ENCODE data around the gene RBFOX1. TPM values are rescaled to one million over a fixed set of nuclear protein-coding genes. Genes with fewer than 3 reads are reported as not detected.

Gene RBFOX1
- total RNA-seq, 1 donor from 2014 or later: 0.84 TPM

DNA sequence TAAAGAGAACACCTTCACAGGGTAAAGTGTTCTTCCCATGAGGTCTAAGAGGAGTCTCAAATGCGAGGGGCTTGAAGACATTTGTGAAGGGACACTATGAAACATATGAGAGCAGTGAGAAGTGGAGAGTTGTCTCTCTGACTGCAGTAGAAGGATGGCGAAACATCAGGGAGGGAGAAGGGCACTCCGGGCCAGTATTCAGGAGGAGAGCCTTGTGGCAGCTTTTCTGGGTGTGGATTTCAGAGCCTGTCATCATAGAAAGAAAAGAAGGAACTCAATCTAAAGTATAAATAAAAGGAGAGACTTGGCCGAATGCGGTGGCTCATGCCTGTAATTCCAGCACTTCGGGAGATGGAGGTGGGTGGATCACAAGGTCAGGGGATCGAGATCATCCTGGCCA lies 117.2 kb downstream of the RBFOX1 start:
- Histone ChIP-seq H2AFZ (ENCODE audit: low read depth, low read length) (no peak overlapping the region), H3K36me3 (ENCODE audit: insufficient read depth, low read length) (no peaks in the 10 kb centered on the region), H3K4me3 (ENCODE audit: insufficient read depth, low read depth, low read length) (no peak overlapping the region), H4K20me1 (ENCODE audit: insufficient read depth, low read length) (no peaks in the 10 kb centered on the region), H3K4me2 (ENCODE audit: low read length) (no peak overlapping the region), H3K27me3 (ENCODE audit: insufficient read depth, low read length) (no peaks in the 10 kb centered on the region), H3K4me1 (ENCODE audit: insufficient read depth, low read length) (no peaks in the 10 kb centered on the region), H3K9ac (ENCODE audit: low read length) (no peak overlapping the region), H3K27ac (ENCODE audit: low read depth, low read length) (no peak overlapping the region), H3K79me2 (ENCODE audit: insufficient read depth, low read length) (no peaks in the 10 kb centered on the region), H3K9me3 (ENCODE audit: insufficient read depth, low read depth, low read length) (peaks cover 5% of the 10 kb centered on the region)
- DNase-seq (ENCODE audit: low read depth): no peak
- H3K9me3 Mint-ChIP-seq (ENCODE audit: unreplicated experiment): peaks cover 4% of the 10 kb centered on the region
- no peak overlapping the region for H3K27ac Mint-ChIP-seq (ENCODE audit: unreplicated experiment)
- H3K4me1 Mint-ChIP-seq (ENCODE audit: low read depth, unreplicated experiment): no peaks in the 10 kb centered on the region
- FAIRE-seq: no peak
- H3K27me3 Mint-ChIP-seq (ENCODE audit: low read depth, unreplicated experiment): peaks cover 8% of the 10 kb centered on the region
- H3K4me3 Mint-ChIP-seq (ENCODE audit: unreplicated experiment): no peak overlapping the region
- no peaks in the 10 kb centered on the region for H3K36me3 Mint-ChIP-seq (ENCODE audit: low read depth, unreplicated experiment)
- no peak for TF ChIP-seq EZH2 (IDR thresholded peaks at IDR 0.05; ENCODE audit: insufficient read depth, low read length)
- TF ChIP-seq, protein P1, sequence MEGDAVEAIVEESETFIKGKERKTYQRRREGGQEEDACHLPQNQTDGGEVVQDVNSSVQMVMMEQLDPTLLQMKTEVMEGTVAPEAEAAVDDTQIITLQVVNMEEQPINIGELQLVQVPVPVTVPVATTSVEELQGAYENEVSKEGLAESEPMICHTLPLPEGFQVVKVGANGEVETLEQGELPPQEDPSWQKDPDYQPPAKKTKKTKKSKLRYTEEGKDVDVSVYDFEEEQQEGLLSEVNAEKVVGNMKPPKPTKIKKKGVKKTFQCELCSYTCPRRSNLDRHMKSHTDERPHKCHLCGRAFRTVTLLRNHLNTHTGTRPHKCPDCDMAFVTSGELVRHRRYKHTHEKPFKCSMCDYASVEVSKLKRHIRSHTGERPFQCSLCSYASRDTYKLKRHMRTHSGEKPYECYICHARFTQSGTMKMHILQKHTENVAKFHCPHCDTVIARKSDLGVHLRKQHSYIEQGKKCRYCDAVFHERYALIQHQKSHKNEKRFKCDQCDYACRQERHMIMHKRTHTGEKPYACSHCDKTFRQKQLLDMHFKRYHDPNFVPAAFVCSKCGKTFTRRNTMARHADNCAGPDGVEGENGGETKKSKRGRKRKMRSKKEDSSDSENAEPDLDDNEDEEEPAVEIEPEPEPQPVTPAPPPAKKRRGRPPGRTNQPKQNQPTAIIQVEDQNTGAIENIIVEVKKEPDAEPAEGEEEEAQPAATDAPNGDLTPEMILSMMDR (IDR thresholded peaks at IDR 0.05; ENCODE audit: insufficient read depth, low read depth, low read length): no peak

DNA sequence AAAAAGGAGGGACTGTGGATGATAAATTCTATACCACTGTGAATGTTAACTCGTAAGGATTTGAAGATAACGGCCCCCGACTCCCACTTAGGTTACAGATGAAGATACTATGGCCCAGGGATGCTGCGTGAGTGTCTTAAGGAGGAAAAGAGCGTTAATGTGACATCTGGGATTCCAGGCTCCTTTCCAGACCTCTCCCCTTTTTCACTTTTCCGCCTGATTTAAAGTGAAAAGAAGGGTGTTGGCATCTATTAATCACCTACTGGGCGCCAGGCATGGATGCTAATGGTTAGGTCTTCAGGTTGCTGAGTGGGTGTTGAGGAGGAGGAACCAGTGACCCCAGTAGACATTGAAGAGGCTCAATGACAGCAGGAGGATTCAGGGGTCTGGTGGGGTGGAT lies 117.8 kb downstream of the RBFOX1 start:
- H3K4me1 Mint-ChIP-seq (ENCODE audit: low read depth, unreplicated experiment): no peaks in the 10 kb centered on the region
- DNase-seq (ENCODE audit: low read depth) (no peak), FAIRE-seq (no peak)
- H4K20me1 ChIP-seq (ENCODE audit: insufficient read depth, low read length): no peaks in the 10 kb centered on the region
- no peak overlapping the region for H3K27ac Mint-ChIP-seq (ENCODE audit: unreplicated experiment)
- no peak overlapping the region for H2AFZ ChIP-seq (ENCODE audit: low read depth, low read length)
- no peaks in the 10 kb centered on the region for H3K27me3 ChIP-seq (ENCODE audit: insufficient read depth, low read length)
- no peak overlapping the region for H3K4me3 Mint-ChIP-seq (ENCODE audit: unreplicated experiment)
- peaks cover 7% of the 10 kb centered on the region for H3K27me3 Mint-ChIP-seq (ENCODE audit: low read depth, unreplicated experiment)
- no peaks in the 10 kb centered on the region for H3K36me3 Mint-ChIP-seq (ENCODE audit: low read depth, unreplicated experiment)
- no peaks in the 10 kb centered on the region for H3K36me3 ChIP-seq (ENCODE audit: insufficient read depth, low read length)
- no peak overlapping the region for H3K27ac ChIP-seq (ENCODE audit: low read depth, low read length)
- no peak overlapping the region for H3K9ac ChIP-seq (ENCODE audit: low read length)
- H3K4me3 ChIP-seq (ENCODE audit: insufficient read depth, low read depth, low read length): no peak overlapping the region
- H3K9me3 Mint-ChIP-seq (ENCODE audit: unreplicated experiment): peaks cover 4% of the 10 kb centered on the region
- H3K79me2 ChIP-seq (ENCODE audit: insufficient read depth, low read length): no peaks in the 10 kb centered on the region
- TF ChIP-seq EZH2 (IDR thresholded peaks at IDR 0.05; ENCODE audit: insufficient read depth, low read length): no peak
- TF ChIP-seq, protein P1 (IDR thresholded peaks at IDR 0.05; ENCODE audit: insufficient read depth, low read depth, low read length): no peak
- peaks cover 5% of the 10 kb centered on the region for H3K9me3 ChIP-seq (ENCODE audit: insufficient read depth, low read depth, low read length)
- H3K4me2 ChIP-seq (ENCODE audit: low read length): no peak overlapping the region
- no peaks in the 10 kb centered on the region for H3K4me1 ChIP-seq (ENCODE audit: insufficient read depth, low read length)

DNA sequence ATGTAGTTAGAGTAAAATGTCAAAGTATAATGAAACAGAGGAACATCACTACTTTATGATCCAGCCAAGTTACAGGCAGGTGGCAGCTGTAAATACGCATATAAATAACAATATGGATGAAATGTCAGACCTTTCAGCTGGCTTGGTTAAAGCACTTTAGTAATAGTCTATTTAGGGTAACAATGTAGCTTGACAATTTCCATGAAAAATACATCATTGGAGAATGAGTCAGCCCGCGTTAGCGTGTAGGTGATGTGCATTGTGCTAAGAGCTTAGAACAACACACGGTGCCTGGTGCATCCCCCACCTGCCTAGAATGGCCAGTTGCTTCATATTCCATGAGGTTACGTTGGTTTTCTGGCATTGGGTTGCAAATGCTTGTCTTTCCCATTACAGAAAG lies 119.4 kb downstream of the RBFOX1 start:
- no peaks in the 10 kb centered on the region for H3K4me1 Mint-ChIP-seq (ENCODE audit: low read depth, unreplicated experiment)
- DNase-seq (ENCODE audit: low read depth): no peak
- Histone ChIP-seq H3K36me3 (ENCODE audit: insufficient read depth, low read length) (no peaks in the 10 kb centered on the region), H3K27me3 (ENCODE audit: insufficient read depth, low read length) (no peaks in the 10 kb centered on the region), H3K4me2 (ENCODE audit: low read length) (no peak overlapping the region), H2AFZ (ENCODE audit: low read depth, low read length) (no peak overlapping the region), H3K4me1 (ENCODE audit: insufficient read depth, low read length) (no peaks in the 10 kb centered on the region), H4K20me1 (ENCODE audit: insufficient read depth, low read length) (no peaks in the 10 kb centered on the region), H3K9me3 (ENCODE audit: insufficient read depth, low read depth, low read length) (peaks cover 10% of the 10 kb centered on the region), H3K27ac (ENCODE audit: low read depth, low read length) (no peak overlapping the region), H3K9ac (ENCODE audit: low read length) (no peak overlapping the region), H3K79me2 (ENCODE audit: insufficient read depth, low read length) (no peaks in the 10 kb centered on the region), H3K4me3 (ENCODE audit: insufficient read depth, low read depth, low read length) (no peak overlapping the region)
- no peaks in the 10 kb centered on the region for H3K9me3 Mint-ChIP-seq (ENCODE audit: unreplicated experiment)
- TF ChIP-seq EZH2 (IDR thresholded peaks at IDR 0.05; ENCODE audit: insufficient read depth, low read length): no peak
- TF ChIP-seq, protein P1 (IDR thresholded peaks at IDR 0.05; ENCODE audit: insufficient read depth, low read depth, low read length): no peak
- H3K36me3 Mint-ChIP-seq (ENCODE audit: low read depth, unreplicated experiment): no peaks in the 10 kb centered on the region
- FAIRE-seq: no peak
- no peak overlapping the region for H3K4me3 Mint-ChIP-seq (ENCODE audit: unreplicated experiment)
- H3K27ac Mint-ChIP-seq (ENCODE audit: unreplicated experiment): no peak overlapping the region
- H3K27me3 Mint-ChIP-seq (ENCODE audit: low read depth, unreplicated experiment): peaks cover 4% of the 10 kb centered on the region
